Measurements from ENCODE around the gene TFIP11.

- TF ChIP-seq CTCF (IDR thresholded peaks at IDR 0.05) = no peak
- TF ChIP-seq POLR2A (IDR thresholded peaks at IDR 0.05) = no peak
Measured at GRCh38 chr22:26453216-26453615, 59.1 kb downstream of the TFIP11 start.
